Neural progenitor cell (in vitro differentiated cells): ENCODE results near the gene NEU1.

ENCODE experiments used
- EZH2 ChIP-seq: fragments of 200-600 bp; sonication (generic); IDR thresholded peaks from 2 replicates; pipeline ENCODE4 v1.6.1; 2017; ENCODE audit warnings: antibody characterized with exemption, mild to moderate bottlenecking, moderate library complexity
- EZH2phosphoT487 ChIP-seq: fragments of 200-600 bp; sonication (generic); IDR thresholded peaks from 2 replicates; pipeline ENCODE4 v1.6.1; 2017; ENCODE audit warnings: antibody characterized with exemption
- TF ChIP-seq, protein P1 (sequence below): fragments of 200-600 bp; sonication (generic); IDR thresholded peaks from 2 replicates; pipeline ENCODE4 v1.5.1; 2017; ENCODE audit warnings: antibody characterized with exemption, mild to moderate bottlenecking

DNA sequence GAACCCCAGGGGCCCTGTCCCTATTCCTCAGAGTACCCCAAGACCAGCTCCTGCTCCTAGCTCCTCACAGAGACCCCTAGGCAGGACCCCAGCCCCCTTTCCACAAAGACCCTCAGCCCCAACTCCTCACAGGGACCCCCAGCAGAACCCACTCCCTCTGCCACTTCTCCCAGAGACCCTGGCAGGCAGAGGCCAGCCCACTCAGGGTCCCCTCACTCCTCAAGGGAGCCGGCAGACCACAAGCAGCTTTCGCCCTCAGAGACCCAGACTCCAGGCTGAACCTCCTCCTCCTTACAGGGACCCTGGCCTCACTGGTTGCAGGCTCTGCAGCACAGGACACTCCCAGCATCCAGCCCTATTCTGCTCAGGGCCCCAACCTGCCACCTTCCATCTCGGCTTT is 15.6 kb upstream of the NEU1 start:
- TF ChIP-seq EZH2: no peak
- TF ChIP-seq, protein P1, sequence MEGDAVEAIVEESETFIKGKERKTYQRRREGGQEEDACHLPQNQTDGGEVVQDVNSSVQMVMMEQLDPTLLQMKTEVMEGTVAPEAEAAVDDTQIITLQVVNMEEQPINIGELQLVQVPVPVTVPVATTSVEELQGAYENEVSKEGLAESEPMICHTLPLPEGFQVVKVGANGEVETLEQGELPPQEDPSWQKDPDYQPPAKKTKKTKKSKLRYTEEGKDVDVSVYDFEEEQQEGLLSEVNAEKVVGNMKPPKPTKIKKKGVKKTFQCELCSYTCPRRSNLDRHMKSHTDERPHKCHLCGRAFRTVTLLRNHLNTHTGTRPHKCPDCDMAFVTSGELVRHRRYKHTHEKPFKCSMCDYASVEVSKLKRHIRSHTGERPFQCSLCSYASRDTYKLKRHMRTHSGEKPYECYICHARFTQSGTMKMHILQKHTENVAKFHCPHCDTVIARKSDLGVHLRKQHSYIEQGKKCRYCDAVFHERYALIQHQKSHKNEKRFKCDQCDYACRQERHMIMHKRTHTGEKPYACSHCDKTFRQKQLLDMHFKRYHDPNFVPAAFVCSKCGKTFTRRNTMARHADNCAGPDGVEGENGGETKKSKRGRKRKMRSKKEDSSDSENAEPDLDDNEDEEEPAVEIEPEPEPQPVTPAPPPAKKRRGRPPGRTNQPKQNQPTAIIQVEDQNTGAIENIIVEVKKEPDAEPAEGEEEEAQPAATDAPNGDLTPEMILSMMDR: no peak
- no peak for TF ChIP-seq EZH2phosphoT487
